ENCODE results near the gene C4BPB. TPM values are rescaled to one million over a fixed set of nuclear protein-coding genes. Genes with fewer than 3 reads are reported as not detected.

C4BPB gene
- total and polyA plus RNA-seq, 2 of the 8 experiments (the other 6 are each of a cell fraction or from before 2014, with no cell fraction given), result not detected

- H3K18ac ChIP-seq (ENCODE audit: extremely low read depth, low read length), result no peak overlapping the region
- H3K56ac ChIP-seq (replicated peaks; ENCODE audit: insufficient read length, low read depth, low read length), result no peak overlapping the region
- H2BK120ac ChIP-seq (replicated peaks; ENCODE audit: low read depth, low read length), result no peak overlapping the region
- TF ChIP-seq ZNF274 (IDR thresholded peaks at IDR 0.05; ENCODE audit: borderline replicate concordance, extremely low read depth, low read length), result no peak
- TF ChIP-seq SIRT6 (IDR thresholded peaks at IDR 0.05; ENCODE audit: low read length), result no peak
- TF ChIP-seq KDM5A (IDR thresholded peaks at IDR 0.05; ENCODE audit: low read length), result no peak
- no peak for TF ChIP-seq RAD21 (IDR thresholded peaks at IDR 0.05 in 1 of 2, conservative IDR thresholded peaks at IDR 0.05 in 1 of 2; ENCODE audit: low read depth in 2 of 2, low read length in 2 of 2)
- no peak for TF ChIP-seq CEBPB (IDR thresholded peaks at IDR 0.05; ENCODE audit: low read depth, low read length)
- TF ChIP-seq RBBP5 (IDR thresholded peaks at IDR 0.05; ENCODE audit: borderline replicate concordance, low read depth, low read length), result no peak
- TF ChIP-seq POU5F1 (IDR thresholded peaks at IDR 0.05; ENCODE audit: low read depth, low read length), result no peak
- TF ChIP-seq TBP (IDR thresholded peaks at IDR 0.05; ENCODE audit: low read depth, low read length), result no peak
- TF ChIP-seq EGR1 (IDR thresholded peaks at IDR 0.05; ENCODE audit: borderline replicate concordance, low read depth, low read length), result no peak
- TF ChIP-seq E2F6 (IDR thresholded peaks at IDR 0.05), result no peak
- TF ChIP-seq YY1 (IDR thresholded peaks at IDR 0.05; ENCODE audit: low read depth, low read length), result no peak
- TF ChIP-seq JUND (IDR thresholded peaks at IDR 0.05; ENCODE audit: low read length), result no peak
- TF ChIP-seq SIX5 (IDR thresholded peaks at IDR 0.05; ENCODE audit: low read depth, low read length), result no peak
- no peak for TF ChIP-seq RXRA (IDR thresholded peaks at IDR 0.05; ENCODE audit: insufficient read depth, low read depth, low read length)
- no peak for TF ChIP-seq MAFK (IDR thresholded peaks at IDR 0.05; ENCODE audit: low read depth, low read length)
- TF ChIP-seq TAF1 (IDR thresholded peaks at IDR 0.05; ENCODE audit: low read depth, low read length), result no peak
- H3K14ac ChIP-seq (ENCODE audit: insufficient read length), result no peak overlapping the region
- CTCF ChIA-PET (ENCODE audit: partially characterized antibody), result interaction anchor here (1.0 kb wide), 1 partner anchor 9 kb away, joined by 3 read pairs; no protein-coding TSS in a partner anchor
- POLR2A ChIA-PET (ENCODE audit: partially characterized antibody), result no interaction called here
- H2BK15ac ChIP-seq (ENCODE audit: low read length), result no peak overlapping the region
- no peaks in the 10 kb centered on the region for H3K36me3 ChIP-seq (ENCODE audit: control insufficient read depth in 2 of 4, insufficient read depth in 4 of 4, low read length in 3 of 4)
- H3K4me3 ChIP-seq (ENCODE audit: extremely low read depth in 1 of 4, insufficient read depth in 2 of 4, low read depth in 3 of 4, low read length in 4 of 4), result no peak overlapping the region
- H4K8ac ChIP-seq (ENCODE audit: extremely low read depth, insufficient read depth, low read length), result no peak overlapping the region
- no peak overlapping the region for H2AFZ ChIP-seq (ENCODE audit: low read length)
- H3K27ac ChIP-seq (ENCODE audit: low read depth, low read length), result no peak overlapping the region
- no peak overlapping the region for H3K9ac ChIP-seq (replicated peaks in 1 of 4; ENCODE audit: extremely low read depth in 1 of 4, low read depth in 3 of 4, low read length in 3 of 4)
- no peak overlapping the region for H3K4me2 ChIP-seq (ENCODE audit: insufficient read depth in 1 of 2, low read depth in 2 of 2, low read length in 2 of 2)
- no peak for DNase-seq (ENCODE audit: low read depth in 1 of 2, low spot score in 2 of 2)
- H3K23me2 ChIP-seq (ENCODE audit: low read depth, low read length), result no peaks in the 10 kb centered on the region
- H2BK5ac ChIP-seq (ENCODE audit: low read depth, low read length), result no peak overlapping the region
- no peaks in the 10 kb centered on the region for H3K79me1 ChIP-seq (ENCODE audit: low read depth, low read length)
- H3K23ac ChIP-seq (ENCODE audit: insufficient read length), result no peak overlapping the region
- no peak overlapping the region for H3K4ac ChIP-seq (replicated peaks; ENCODE audit: insufficient read length, low read depth, low read length)
- H4K5ac ChIP-seq (ENCODE audit: insufficient read length, low read depth, low read length), result no peak overlapping the region
- H3K4me1 ChIP-seq (replicated peaks in 1 of 4; ENCODE audit: control insufficient read depth in 3 of 4, insufficient read depth in 4 of 4, low read length in 3 of 4), result no peaks in the 10 kb centered on the region
- H3K79me2 ChIP-seq (ENCODE audit: control insufficient read depth in 1 of 2, insufficient read depth in 2 of 2, low read length in 2 of 2), result no peaks in the 10 kb centered on the region
- H4K20me1 ChIP-seq (replicated peaks in 1 of 2; ENCODE audit: control insufficient read depth in 1 of 2, insufficient read depth in 2 of 2, low read length in 2 of 2), result no peaks in the 10 kb centered on the region
- H2BK20ac ChIP-seq (ENCODE audit: low read length), result no peak overlapping the region
- no peak overlapping the region for H2AK5ac ChIP-seq (ENCODE audit: low read depth, low read length)
- no peak for FAIRE-seq
- no peak overlapping the region for H4K91ac ChIP-seq (replicated peaks; ENCODE audit: insufficient read length, low read length)
- H3K27me3 ChIP-seq (replicated peaks in 1 of 4; ENCODE audit: control insufficient read depth in 3 of 4, extremely low read depth in 1 of 4, insufficient read depth in 3 of 4, low read length in 3 of 4), result no peaks in the 10 kb centered on the region
- H3K9me3 ChIP-seq (ENCODE audit: insufficient read depth in 2 of 2, low read depth in 1 of 2, low read length in 1 of 2), result no peaks in the 10 kb centered on the region
- no peak overlapping the region for H2BK12ac ChIP-seq (ENCODE audit: low read depth, low read length)
These were observed 40.4 kb downstream of the C4BPB start for GRCh38 chr1:207129053-207129452.

Measured in H1 (cell line).